ENCODE results near the gene THEMIS.

- TF ChIP-seq CTCF (IDR thresholded peaks at IDR 0.05; ENCODE audit: low read depth, low read length) (no peak), EZH2phosphoT487 (IDR thresholded peaks at IDR 0.05; ENCODE audit: low read depth) (no peak)
These were observed 32.3 kb upstream of the THEMIS start for GRCh38 chr6:127933137-127933536.
